ENCODE measurements around the gene ACOX2.

DNA sequence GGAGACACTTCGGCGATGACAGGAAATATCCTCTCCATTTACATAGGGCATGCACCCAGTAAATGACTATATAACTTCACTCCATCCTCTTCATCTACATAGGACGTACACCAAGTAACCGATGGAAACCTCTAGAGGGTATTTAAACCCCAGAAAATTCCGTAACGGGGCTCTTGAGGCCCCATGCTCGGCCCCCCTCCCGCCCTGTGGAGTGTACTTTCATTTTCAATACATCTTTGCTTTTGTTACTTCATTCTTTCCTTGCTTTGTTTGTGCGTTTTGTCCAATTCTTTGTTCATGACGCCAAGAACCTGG, 47.7 kb upstream of the ACOX2 start:
- TF ChIP-seq, protein P1, sequence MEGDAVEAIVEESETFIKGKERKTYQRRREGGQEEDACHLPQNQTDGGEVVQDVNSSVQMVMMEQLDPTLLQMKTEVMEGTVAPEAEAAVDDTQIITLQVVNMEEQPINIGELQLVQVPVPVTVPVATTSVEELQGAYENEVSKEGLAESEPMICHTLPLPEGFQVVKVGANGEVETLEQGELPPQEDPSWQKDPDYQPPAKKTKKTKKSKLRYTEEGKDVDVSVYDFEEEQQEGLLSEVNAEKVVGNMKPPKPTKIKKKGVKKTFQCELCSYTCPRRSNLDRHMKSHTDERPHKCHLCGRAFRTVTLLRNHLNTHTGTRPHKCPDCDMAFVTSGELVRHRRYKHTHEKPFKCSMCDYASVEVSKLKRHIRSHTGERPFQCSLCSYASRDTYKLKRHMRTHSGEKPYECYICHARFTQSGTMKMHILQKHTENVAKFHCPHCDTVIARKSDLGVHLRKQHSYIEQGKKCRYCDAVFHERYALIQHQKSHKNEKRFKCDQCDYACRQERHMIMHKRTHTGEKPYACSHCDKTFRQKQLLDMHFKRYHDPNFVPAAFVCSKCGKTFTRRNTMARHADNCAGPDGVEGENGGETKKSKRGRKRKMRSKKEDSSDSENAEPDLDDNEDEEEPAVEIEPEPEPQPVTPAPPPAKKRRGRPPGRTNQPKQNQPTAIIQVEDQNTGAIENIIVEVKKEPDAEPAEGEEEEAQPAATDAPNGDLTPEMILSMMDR (IDR thresholded peaks at IDR 0.05) = no peak
- no peak for TF ChIP-seq POLR2A (IDR thresholded peaks at IDR 0.05)

Data from lower leg skin (tissue), 3 donors.